RWPE1 (cell line): ENCODE measurements around the gene RALGPS2.

ENCODE experiments used
- CTCF ChIA-PET: fragments of 350-600 bp; sonication (Branson Sonifier 250); formaldehyde crosslinking; extraction: SDS; loops from one replicate; lab custom pipeline; 2021; lab: Yijun Ruan, JAX
- POLR2A ChIA-PET: fragments of 400-600 bp; formaldehyde crosslinking; extraction: SDS; loops from one replicate; lab custom pipeline; 2020; ENCODE audit warnings: antibody characterized with exemption; ENCODE audit not compliant: low non-redundant PET; lab: Yijun Ruan, JAX
- DNase-seq: peaks from one replicate; pipeline ENCODE4 v3.0.0; 2012; ENCODE audit warnings: low spot score
- H3K27ac ChIP-seq: fragments of 450-650 bp; 2 replicates; pipeline ENCODE4 v1.5.1; 2017
- CTCF ChIP-seq: fragments of 450-650 bp; conservative IDR thresholded peaks from 2 replicates; pipeline ENCODE4 v1.5.1; 2017; ENCODE audit warnings: low read depth, mild to moderate bottlenecking

Gene RALGPS2

GRCh38 chr1:178927003-178927402 is 202.0 kb downstream of the RALGPS2 start:
- DNase-seq: no peak
- ChIA-PET CTCF (interaction anchor here (0.7 kb wide), 1 partner anchor 373 kb away, joined by 4 read pairs; no protein-coding TSS in a partner anchor), POLR2A (no interaction called here)
- no peak for TF ChIP-seq CTCF
- no peak overlapping the region for H3K27ac ChIP-seq

GRCh38 chr1:178928041-178928440 is 203.0 kb downstream of the RALGPS2 start:
- no peak for DNase-seq
- H3K27ac ChIP-seq: no peak overlapping the region
- TF ChIP-seq CTCF: no peak
- POLR2A ChIA-PET: interaction anchor here (0.6 kb wide), 1 partner anchor 72 kb away, joined by 14 read pairs; no protein-coding TSS in a partner anchor
- CTCF ChIA-PET: no interaction called here

- no peak for TF ChIP-seq CTCF
- ChIA-PET CTCF (no interaction called here), POLR2A (no interaction called here)
- no peak overlapping the region for H3K27ac ChIP-seq
- no peak for DNase-seq
These were observed 203.9 kb downstream of the RALGPS2 start for GRCh38 chr1:178928976-178929375.

- DNase-seq: no peak
- ChIA-PET CTCF (no interaction called here), POLR2A (no interaction called here)
- no peak for TF ChIP-seq CTCF
- H3K27ac ChIP-seq: no peak overlapping the region
These were observed 207.0 kb downstream of the RALGPS2 start for GRCh38 chr1:178931858-178932551.

- ChIA-PET POLR2A (no interaction called here), CTCF (interaction anchor here (0.6 kb wide), 1 partner anchor 113 kb away, joined by 3 read pairs; no protein-coding TSS in a partner anchor)
- no peak for DNase-seq
- no peak overlapping the region for H3K27ac ChIP-seq
- TF ChIP-seq CTCF: no peak
These were observed 207.5 kb downstream of the RALGPS2 start for GRCh38 chr1:178932552-178932906.

GRCh38 chr1:178933105-178933561 is 208.1 kb downstream of the RALGPS2 start:
- CTCF ChIA-PET: interaction anchor here (0.6 to 0.7 kb wide), 2 partner anchors 112 to 125 kb away, joined by 3 read pairs; no protein-coding TSS in a partner anchor
- H3K27ac ChIP-seq: no peak overlapping the region
- POLR2A ChIA-PET: no interaction called here
- TF ChIP-seq CTCF: no peak
- DNase-seq: no peak
